Measurements from ENCODE around the gene RGS3. TPM values are rescaled to one million over a fixed set of nuclear protein-coding genes. Genes with fewer than 3 reads are reported as not detected.

Gene RGS3
- total and polyA plus RNA-seq, 2 of the 13 experiments (the other 11 are each of a cell fraction or from before 2014, with no cell fraction given) = 17.1 to 28.8 TPM

- TF ChIP-seq ZBTB38 (CRISPR knock-in tag; IDR thresholded peaks at IDR 0.05) = no peak
- TF ChIP-seq GATAD2A (CRISPR knock-in tag; IDR thresholded peaks at IDR 0.05) = peak; percentile 57
- no peak for TF ChIP-seq U2AF1 (optimal IDR thresholded peaks at IDR 0.05; ENCODE audit: low read depth, low read length)
- no peak for TF ChIP-seq RERE (CRISPR knock-in tag; IDR thresholded peaks at IDR 0.05; ENCODE audit: low read depth)
- TF ChIP-seq ZNF580 (CRISPR knock-in tag; IDR thresholded peaks at IDR 0.05; ENCODE audit: borderline replicate concordance, low read depth) = peak; percentile 23; the same call in 1 of the 2 replicates
- no peak for TF ChIP-seq KLF12 (CRISPR knock-in tag; IDR thresholded peaks at IDR 0.05; ENCODE audit: borderline replicate concordance)
- TF ChIP-seq ELF4 (CRISPR knock-in tag; IDR thresholded peaks at IDR 0.05; ENCODE audit: borderline replicate concordance) = no peak
- TF ChIP-seq LRRFIP1 (CRISPR knock-in tag; conservative IDR thresholded peaks at IDR 0.05) = no peak
- TF ChIP-seq ZNF678 (CRISPR knock-in tag; IDR thresholded peaks at IDR 0.05) = no peak
- no peak for TF ChIP-seq PPARG (CRISPR knock-in tag; conservative IDR thresholded peaks at IDR 0.05)
- peak; percentile 29; the same call in 1 of the 2 replicates for TF ChIP-seq NR2C2 (CRISPR knock-in tag; IDR thresholded peaks at IDR 0.05; ENCODE audit: borderline replicate concordance)
- no peak for TF ChIP-seq CREBL2 (CRISPR knock-in tag; IDR thresholded peaks at IDR 0.05; ENCODE audit: borderline replicate concordance)
- TF ChIP-seq JUND (CRISPR knock-in tag; IDR thresholded peaks at IDR 0.05) = no peak
- TF ChIP-seq ZNF33B (CRISPR knock-in tag; IDR thresholded peaks at IDR 0.05) = no peak
- TF ChIP-seq HNF4A (CRISPR knock-in tag; IDR thresholded peaks at IDR 0.05) = peak; percentile 26; the same call in 1 of the 2 replicates
- 0 out of 2 replicates have a peak, but pooled peaks have one; percentile 16 for TF ChIP-seq THAP11 (CRISPR knock-in tag; IDR thresholded peaks at IDR 0.05)
- TF ChIP-seq FOXM1 (CRISPR knock-in tag; IDR thresholded peaks at IDR 0.05) = no peak
These were observed 84.9 kb downstream of the RGS3 start (continued) for GRCh38 chr9:113548221-113549041.
